ENCODE data around the gene CIDEB. TPM values are rescaled to one million over a fixed set of nuclear protein-coding genes. Genes with fewer than 3 reads are reported as not detected.

CIDEB gene
- total and polyA plus RNA-seq, 12 donors, result 16.4 to 80.3 (median 39.0) TPM

DNA sequence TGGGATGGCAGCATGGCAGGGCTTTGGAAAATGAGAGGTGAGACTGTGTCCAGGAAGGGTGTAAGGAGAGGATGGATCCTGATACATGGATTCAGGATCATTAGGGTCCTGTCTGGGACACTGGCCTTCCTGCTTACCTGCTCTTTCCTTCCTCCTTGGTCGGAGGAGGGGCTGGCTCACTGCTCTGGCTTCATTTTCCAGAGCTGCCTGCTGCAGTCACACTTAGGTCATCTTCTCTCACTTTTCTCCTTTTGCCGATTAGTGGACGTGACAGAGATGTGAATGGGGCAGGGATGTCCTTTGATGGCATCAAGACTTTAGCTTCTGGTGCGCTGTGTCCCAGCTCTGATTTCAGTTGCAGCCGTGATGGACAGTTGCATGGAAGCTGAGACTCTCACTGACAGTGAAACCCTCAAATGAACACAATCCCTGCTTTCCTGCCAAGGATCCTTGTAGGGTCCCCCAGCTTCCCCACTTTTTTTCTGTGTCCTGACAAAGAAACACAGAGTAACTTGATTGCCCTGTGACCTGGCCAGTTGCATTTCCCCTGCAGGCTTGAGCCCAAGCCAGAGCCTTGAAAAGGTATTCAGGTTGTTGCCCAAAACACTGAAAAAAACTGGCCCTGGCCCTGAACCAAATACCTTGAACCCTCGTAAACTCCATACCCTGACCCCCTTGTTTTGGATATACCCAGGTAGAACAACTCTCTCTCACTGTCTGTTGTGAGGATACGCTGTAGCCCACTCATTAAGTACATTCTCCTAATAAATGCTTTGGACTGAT, 756 bp upstream of the CIDEB start:
- Histone ChIP-seq H3K9me3 (replicated peaks in 1 of 3) (no peaks in the 10 kb centered on the region), H3K27ac (no peak overlapping the region), H3K4me1 (replicated peaks in 1 of 2) (peaks cover 20 to 52% of the 10 kb centered on the region in 2 donors), H3K4me3 (no peak overlapping the region), H3K27me3 (no peaks in the 10 kb centered on the region), H3K36me3 (replicated peaks in 1 of 2) (peaks cover 0 to 45% of the 10 kb centered on the region in 2 donors)
- TF ChIP-seq, protein P1, sequence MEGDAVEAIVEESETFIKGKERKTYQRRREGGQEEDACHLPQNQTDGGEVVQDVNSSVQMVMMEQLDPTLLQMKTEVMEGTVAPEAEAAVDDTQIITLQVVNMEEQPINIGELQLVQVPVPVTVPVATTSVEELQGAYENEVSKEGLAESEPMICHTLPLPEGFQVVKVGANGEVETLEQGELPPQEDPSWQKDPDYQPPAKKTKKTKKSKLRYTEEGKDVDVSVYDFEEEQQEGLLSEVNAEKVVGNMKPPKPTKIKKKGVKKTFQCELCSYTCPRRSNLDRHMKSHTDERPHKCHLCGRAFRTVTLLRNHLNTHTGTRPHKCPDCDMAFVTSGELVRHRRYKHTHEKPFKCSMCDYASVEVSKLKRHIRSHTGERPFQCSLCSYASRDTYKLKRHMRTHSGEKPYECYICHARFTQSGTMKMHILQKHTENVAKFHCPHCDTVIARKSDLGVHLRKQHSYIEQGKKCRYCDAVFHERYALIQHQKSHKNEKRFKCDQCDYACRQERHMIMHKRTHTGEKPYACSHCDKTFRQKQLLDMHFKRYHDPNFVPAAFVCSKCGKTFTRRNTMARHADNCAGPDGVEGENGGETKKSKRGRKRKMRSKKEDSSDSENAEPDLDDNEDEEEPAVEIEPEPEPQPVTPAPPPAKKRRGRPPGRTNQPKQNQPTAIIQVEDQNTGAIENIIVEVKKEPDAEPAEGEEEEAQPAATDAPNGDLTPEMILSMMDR (IDR thresholded peaks at IDR 0.05), result peak in 2 of 6 experiments; percentile 23 to 32
- TF ChIP-seq POLR2A (IDR thresholded peaks at IDR 0.05), result no peak
- intact Hi-C loops (cut with DNase I), result loop anchor here in 1 of 2 donors (10.0 kb wide), 1 partner anchor 64 kb away; the partner anchor contains the start of gene TINF2
- DNase-seq, result no peak
- WGBS, 4 donors, result 70 to 80% (median 76%) methylated on average over 7 of the region's 7 CpGs

- H3K4me3 ChIP-seq, result no peak overlapping the region
- WGBS, 4 donors, result 78 to 83% (median 82%) methylated on average over 9 to 11 of the region's 11 CpGs
- TF ChIP-seq POLR2A (IDR thresholded peaks at IDR 0.05), result no peak
- TF ChIP-seq, protein P1 (IDR thresholded peaks at IDR 0.05), result no peak
- H3K4me1 ChIP-seq (replicated peaks in 1 of 2), result peaks cover 20 to 44% of the 10 kb centered on the region in 2 donors
- H3K27ac ChIP-seq, result no peak overlapping the region
- peaks cover 0 to 58% of the 10 kb centered on the region in 2 donors for H3K36me3 ChIP-seq (replicated peaks in 1 of 2)
- intact Hi-C loops (cut with DNase I), result loop anchor here in 1 of 2 donors (10.0 kb wide), 1 partner anchor 62 kb away; the partner anchor contains the start of gene TINF2
- no peaks in the 10 kb centered on the region for H3K9me3 ChIP-seq (replicated peaks in 1 of 3)
- no peaks in the 10 kb centered on the region for H3K27me3 ChIP-seq
- no peak for DNase-seq
These were observed 612 bp downstream of the CIDEB start for GRCh38 chr14:24307156-24307574.

- peaks cover 0 to 68% of the 10 kb centered on the region in 2 donors for H3K36me3 ChIP-seq (replicated peaks in 1 of 2)
- intact Hi-C loops (cut with DNase I), result loop anchor here in 1 of 2 donors (10.0 kb wide), 1 partner anchor 59 kb away; the partner anchor contains the start of gene TINF2
- no peaks in the 10 kb centered on the region for H3K9me3 ChIP-seq (replicated peaks in 1 of 3)
- no peak overlapping the region for H3K27ac ChIP-seq
- WGBS, 4 donors, result 95 to 98% (median 96%) methylated on average over 9 to 11 of the region's 11 CpGs
- H3K4me1 ChIP-seq (replicated peaks in 1 of 2), result peaks cover 11 to 31% of the 10 kb centered on the region in 2 donors
- no peak overlapping the region for H3K4me3 ChIP-seq
- TF ChIP-seq, protein P1 (IDR thresholded peaks at IDR 0.05), result no peak
- TF ChIP-seq POLR2A (IDR thresholded peaks at IDR 0.05), result no peak
- H3K27me3 ChIP-seq, result no peaks in the 10 kb centered on the region
- no peak for DNase-seq
These were observed 3.8 kb downstream of the CIDEB start for GRCh38 chr14:24304019-24304387.

- no peak for DNase-seq
- Histone ChIP-seq H3K4me3 (peak overlapping the region; percentile 33 to 84 (median 74)), H3K27me3 (no peaks in the 10 kb centered on the region), H3K36me3 (replicated peaks in 1 of 2) (peaks cover 0 to 51% of the 10 kb centered on the region in 2 donors), H3K27ac (peak overlapping the region in 4 of 5 donors; percentile 28 to 87 (median 82)), H3K9me3 (replicated peaks in 1 of 3) (no peaks in the 10 kb centered on the region), H3K4me1 (replicated peaks in 1 of 2) (peaks cover 19 to 31% of the 10 kb centered on the region in 2 donors)
- no peak for TF ChIP-seq POLR2A (IDR thresholded peaks at IDR 0.05)
- TF ChIP-seq, protein P1 (IDR thresholded peaks at IDR 0.05), result no peak
- intact Hi-C loops (cut with DNase I), result loop anchor here in 1 of 2 donors (10.0 kb wide), 1 partner anchor 56 kb away; the partner anchor contains the start of gene TINF2
- 21 to 27% (median 24%) methylated on average over 16 of the region's 16 CpGs for WGBS, 4 donors
These were observed 7.3 kb downstream of the CIDEB start for GRCh38 chr14:24300326-24300980.

Data from adrenal gland (tissue), 12 donors.